G401 (cell line): ENCODE results near the gene GAL. TPM values are rescaled to one million over a fixed set of nuclear protein-coding genes. Genes with fewer than 3 reads are reported as not detected.
A peak's percentile ranks its signal among the peaks of the same experiment; 100 is the strongest.

Experiments
- DNase-seq: peaks from one replicate; pipeline ENCODE4 v3.0.0-alpha.2; 2015; ENCODE audit warnings: low spot score
- in situ Hi-C: cut with HindIII; loops from 2 replicates; pipeline ENCODE4 v1.10.0; 2016; ENCODE audit warnings: low sequenced_read_pairs, mixed read lengths
- total RNA-seq: library from RNA; depleted of rRNA; stranded (reverse); fragments of >200 nt; shearing (Covaris generic); gene quantifications from 2 replicates; pipeline ENCODE4 v1.2.3, GENCODE V29; 2014

Gene GAL
- total RNA-seq, 1 experiment from 2014 or later = not detected

DNA sequence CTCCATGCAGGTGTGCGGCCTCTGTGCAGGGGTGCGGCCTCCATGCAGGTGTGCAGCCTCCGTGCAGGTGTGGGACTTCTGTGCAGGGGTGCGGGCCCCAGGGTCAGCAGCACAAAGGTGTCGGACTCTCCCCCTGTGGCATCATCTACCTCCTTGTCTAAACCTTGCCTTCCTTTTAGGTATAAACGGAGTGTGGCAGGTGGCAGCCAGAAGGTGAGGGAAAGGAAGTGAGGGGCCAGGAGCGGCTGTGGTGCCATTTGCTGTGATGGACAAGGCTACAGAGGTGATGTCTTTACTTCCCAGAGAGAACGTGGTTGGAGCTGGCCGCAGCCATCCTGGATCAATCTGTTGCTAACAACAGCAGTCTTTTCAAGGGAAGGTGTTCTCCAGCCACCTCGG lies 9.1 kb downstream of the GAL start:
- in situ Hi-C loops = no loop called here
- no peak for DNase-seq

DNA sequence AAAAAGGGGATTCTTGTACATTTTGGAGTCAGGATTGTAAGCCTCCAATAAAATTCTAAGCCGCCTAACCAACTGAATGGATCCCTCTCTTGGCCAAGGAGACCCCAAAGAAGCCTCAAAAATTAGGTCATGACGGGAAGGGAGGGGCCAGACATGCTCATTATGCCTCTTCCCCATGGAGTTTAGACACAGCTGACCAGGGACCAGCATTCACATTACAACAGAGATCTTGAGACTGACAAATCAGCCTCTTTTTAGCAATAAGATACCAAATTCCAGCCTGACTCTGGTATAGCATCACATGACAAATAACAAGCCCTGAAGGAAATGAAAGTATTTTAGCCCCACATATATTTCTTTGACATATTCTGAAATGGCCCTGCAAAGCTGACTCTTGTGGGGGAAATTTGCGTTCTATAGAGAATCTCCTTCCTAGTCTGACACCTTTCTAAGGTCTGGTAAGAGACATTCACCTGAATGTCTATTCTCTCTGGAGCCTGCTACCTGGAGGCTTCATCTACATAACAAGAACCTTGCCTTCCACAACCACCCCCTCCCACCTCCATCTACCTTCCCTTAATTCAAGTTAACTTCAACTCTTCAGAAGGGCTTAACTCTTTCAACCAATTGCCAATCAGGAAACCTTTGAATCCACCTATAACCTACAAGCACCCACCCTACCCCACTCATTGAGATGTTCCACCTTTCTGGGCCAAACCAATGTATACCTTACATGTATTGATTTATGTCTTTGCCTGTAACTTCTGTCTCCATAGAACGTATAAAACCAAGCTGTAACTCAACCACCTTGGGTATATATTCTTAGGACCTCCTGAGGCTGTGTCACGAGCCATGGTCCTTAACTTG lies 10.3 kb downstream of the GAL start:
- DNase-seq = no peak
- in situ Hi-C loops = no loop called here

DNA sequence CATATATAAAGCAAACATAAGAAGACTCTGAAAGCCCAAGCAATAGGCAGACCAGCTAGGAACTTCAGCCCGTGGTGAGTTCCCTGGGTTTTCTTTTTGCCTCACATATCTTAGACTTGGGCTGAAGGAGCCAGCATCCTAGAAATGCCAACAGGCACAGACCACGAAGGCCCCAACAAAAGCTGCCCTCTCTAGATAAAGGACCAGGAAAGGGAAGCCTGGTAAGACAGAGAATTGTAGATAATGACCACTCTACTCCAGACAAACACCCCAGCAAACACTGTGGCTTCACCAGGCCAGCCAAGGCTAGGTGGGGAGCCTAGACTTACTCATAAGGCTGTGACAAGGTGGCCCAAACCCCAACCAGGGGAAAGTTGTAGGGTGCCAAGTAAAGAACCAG lies 11.2 kb downstream of the GAL start:
- in situ Hi-C loops = no loop called here
- DNase-seq = no peak

DNA sequence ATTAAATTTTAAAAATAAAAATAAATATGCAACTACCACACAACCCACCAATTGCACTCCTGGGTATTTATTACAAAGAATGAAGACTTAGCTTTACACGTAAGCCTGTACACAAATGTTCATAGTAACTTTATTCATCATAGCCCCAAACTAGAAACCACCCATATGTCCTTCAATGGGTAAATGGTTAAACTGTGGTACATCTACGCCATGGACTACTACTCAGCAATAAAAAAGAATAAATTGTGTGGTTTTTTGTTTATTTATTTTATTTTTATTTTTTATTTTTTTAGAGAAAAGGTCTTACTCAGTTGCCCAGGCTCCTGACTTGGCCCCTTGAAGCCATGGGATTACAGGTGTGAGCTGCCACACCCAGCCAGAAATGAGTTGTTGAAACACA lies 14.6 kb downstream of the GAL start:
- in situ Hi-C loops = no loop called here
- no peak for DNase-seq

DNA sequence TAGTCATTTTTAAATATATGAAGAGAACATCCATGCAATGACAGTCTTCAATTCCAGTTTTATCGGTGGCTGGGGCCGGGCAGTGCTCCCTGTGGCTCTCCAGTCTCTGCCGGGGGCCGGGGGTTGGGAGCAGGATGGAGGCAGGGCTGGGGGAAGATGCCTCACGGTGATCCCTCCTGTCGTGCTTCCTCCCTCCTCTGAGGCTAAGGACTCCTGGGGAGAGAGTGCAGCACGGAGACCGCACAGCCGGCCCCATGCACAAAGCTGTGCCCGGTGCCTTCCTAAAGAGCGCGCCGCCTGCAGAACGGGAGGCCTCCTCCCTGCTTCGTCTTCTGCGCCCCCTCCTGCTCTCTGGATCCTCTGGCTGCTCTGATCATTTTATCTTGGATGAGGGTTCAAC lies 20.5 kb downstream of the GAL start:
- DNase-seq = no peak
- in situ Hi-C loops = no loop called here

DNA sequence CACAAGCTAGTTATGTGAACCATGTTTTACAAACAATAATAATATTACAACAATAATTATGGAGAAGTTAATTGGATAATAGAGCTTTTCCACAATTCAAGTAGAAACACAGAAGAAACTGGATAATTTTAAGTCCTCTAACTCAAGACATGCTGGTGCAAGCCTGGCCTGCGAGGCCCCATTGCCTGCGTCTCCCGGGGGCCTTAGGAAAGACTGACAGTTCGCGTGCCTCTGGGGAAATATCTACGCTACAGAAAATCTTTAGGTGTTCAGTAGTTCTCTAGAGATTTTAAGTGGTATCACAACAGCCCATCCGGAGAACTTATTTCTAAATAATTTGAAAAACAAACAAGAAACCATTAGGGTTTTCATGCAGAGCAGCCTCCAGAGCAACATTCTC lies 23.2 kb downstream of the GAL start:
- in situ Hi-C loops = no loop called here
- no peak for DNase-seq

DNA sequence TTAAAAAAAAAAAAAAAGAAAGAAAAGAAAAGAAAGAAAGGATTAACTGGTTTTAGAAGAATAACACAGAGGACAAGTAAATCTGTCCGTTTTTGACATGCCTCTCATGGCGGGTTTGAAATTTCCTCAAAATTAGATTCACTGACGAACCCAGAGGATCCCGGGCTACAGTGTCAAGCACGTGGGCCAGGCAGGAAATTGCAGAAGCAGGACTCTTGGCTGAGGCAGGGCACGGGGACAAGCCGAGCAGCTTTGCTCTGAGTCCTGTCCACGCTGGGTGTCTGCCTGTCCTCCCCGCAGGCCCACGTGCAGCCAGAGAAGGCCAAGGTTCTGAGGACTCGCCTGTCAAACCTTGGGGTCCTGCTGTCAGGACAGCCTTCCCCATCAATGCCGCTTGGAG lies 24.7 kb downstream of the GAL start:
- in situ Hi-C loops = no loop called here
- DNase-seq = no peak

DNA sequence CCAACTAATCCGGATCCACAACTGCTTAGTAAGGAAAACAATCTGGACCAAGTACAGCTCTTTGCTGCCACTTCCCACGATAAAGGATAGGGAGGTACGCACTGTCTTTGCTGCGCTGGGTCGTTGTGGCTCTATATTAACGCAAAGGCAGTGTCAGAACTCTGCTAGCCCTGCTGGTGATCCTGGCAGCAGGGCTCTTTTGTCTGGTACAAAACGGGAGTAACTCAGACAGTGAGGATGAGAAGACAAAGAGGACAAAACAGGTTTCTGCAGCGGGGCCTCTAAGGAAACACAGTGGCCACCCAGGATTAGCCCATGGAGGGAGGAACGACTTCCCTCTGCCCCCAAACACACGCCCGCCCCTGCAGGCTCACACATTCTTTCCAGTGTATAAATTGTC lies 26.1 kb downstream of the GAL start:
- in situ Hi-C loops = no loop called here
- no peak for DNase-seq

DNA sequence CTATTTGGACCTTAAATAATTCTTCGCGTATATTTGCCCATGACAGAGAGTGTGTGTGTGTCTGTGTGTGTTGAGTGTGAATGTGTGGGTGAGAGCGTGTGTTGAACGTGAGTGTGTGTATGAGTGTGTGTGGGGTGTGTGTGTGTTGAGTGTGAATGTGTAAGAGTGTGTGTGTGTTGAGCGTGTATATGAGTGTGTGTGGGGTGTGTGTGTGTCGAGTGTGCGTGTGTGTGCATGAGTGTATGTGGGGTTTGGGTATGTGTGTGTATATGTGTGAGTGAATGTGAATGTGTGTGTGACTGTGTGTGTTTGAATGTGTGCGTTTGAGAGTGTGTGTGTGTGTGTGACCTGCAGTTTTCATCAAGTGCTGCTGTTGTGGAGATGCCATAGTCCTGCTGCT lies 26.8 kb downstream of the GAL start:
- no peak for DNase-seq
- in situ Hi-C loops = no loop called here

DNA sequence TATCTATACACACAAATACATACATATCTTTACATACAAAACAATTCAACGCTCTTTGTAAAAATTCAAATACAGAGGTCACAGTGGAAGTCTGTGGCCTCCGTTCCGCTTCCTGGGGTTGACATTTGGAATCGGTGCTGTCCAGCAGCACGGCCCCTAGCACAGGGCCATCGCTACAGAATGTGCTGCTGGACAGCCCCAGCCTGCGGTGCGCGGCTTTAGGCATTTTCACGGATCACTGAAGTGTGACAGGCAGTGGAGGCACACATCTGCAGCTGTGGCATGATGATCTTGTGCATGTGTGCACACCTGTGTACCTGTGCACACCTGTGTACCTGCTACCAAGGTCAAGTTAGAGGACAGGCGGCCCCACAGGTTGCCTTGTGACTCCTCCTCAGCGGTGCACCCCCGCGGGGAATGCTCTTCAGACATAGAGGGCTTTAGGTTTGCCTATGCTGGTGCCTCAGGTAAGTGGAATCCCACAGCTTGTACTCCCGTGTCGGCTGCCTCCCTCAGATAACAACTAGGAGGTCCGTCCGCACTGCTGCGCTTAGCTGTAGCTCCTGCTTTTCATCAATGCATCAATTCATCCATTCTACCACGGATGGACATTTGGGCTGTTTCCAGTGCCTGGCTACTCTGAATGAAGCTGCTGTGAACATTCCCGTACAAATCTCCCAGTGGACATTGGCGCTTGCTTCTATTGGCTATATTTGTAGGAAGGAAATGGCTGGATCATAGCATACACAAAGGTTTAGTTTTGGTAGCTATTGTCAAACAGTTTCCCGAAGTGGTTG lies 29.9 kb downstream of the GAL start:
- in situ Hi-C loops = no loop called here
- no peak for DNase-seq

DNA sequence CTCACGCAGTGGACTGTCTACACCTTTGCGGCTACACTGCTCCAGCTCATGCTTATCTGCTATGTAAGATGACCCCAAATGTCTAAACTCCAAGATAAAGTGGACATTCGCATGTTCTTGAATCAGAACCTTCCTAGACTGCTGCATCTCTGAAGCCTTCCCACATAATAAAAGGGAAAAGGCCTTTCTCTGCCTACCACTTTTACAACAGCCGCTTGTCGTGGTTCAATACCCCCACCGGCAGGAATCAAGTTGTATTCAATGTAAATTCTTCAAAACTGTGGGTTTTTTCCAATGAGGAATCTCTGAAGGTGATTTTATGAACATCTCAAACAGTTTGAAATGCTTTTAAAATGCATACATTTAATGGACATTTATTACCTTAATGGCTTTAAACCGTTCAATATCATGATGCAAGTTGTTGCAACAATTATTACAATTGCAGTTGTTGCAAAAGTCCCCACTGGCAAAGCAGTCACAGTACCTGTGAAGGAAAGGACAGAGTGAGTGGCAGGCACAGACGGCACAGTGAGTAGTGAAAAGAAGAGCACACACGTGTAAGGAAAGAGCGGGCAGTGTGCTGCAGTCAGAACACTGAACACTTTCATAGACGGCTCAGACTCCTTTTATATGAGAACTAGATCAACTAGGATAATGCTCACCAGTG lies 31.2 kb downstream of the GAL start:
- no peak for DNase-seq
- in situ Hi-C loops = no loop called here

DNA sequence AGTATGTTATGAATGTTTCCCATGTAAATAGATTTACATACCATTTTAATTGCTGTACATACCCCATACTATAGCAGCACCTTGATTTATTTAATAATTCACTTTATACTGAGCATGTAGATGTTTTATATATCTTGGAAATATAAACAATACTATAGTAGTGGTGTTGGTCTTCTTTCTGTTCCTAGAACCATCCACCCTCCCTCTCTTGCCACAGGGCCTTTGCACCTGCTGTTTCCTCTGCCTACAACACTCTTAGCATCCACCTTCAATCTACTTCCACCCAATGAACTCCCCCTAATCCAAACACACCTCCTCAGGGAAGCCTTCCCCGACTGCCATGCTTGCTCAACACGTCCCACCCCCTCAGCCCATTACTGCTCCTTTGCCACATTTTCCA lies 36.7 kb downstream of the GAL start:
- no peak for DNase-seq
- in situ Hi-C loops = no loop called here

DNA sequence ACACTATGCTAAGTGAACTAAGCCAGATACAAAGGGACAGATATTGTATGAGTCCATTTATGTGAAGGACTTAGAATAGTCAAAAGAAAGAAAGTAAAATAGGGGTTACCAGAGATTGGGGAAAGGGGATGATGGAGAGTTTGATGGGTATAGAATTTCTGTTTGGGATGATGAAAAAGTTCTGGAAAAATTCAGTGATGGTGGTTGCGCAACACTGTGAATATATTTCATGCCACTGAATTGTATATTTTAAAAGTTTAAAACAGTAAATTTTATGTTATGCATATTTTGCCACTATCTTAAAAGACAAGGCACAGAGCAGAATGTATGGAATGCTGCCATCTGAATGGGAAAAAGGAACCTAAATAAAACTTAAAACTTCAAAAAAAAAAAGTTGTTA lies 37.8 kb downstream of the GAL start:
- DNase-seq = no peak
- in situ Hi-C loops = no loop called here

DNA sequence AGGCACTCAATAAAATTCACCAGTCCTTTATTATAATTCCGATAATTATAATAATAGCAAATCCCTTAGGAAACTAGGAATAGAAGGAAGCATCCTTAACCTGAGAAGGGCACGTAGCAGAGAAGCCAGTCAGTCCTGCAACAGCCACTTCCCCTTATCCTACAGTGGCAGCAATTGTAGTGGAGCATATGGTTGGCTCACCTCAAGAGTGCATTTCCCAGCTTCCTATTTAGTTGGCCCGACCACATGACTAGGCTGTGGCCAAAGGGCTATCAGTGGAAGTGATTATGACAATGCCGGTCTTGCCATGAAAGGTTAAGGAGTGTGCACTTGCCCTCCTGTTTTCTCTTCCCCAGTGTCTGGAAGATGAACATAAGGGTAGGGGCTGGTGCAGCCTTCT lies 39.9 kb downstream of the GAL start:
- in situ Hi-C loops = no loop called here
- DNase-seq = no peak

DNA sequence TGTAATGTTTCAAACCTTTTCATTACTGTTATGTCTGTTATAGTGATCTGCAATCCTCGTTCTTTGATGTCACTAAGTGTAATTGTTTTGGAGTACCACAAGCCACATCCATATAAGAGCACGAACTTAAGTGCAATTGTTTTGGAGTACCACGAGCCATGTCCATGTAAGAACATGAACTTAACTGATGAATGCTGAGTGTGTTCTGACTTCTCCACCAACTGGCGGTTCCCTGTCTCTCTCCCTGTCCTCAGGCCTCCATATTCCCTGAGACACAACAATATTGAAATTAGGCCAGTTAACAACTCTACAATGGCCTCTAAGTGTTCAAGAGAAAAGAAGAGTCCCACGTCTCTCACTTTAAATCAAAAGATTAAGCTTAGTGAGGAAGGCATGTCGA lies 43.4 kb downstream of the GAL start:
- in situ Hi-C loops = no loop called here
- DNase-seq = peak; percentile 17

DNA sequence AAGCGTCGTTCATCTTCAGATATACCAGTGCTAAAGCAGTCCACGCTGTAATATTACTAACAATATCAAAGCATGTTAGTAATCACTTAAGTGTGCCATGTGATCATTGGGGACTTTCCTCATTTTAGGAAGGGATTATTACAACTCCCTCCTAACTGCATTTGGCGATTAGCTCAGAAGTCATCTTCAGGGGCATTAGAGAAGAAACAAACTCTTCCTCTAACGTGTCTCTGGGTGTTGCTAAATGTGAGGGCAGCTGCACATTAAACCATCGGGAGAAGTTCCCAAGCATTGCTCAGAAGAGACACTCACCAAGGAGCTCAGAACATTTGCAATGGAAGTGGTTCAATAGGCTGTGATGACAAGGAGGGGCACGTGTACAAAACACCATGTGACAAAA lies 49.8 kb downstream of the GAL start:
- DNase-seq = no peak
- in situ Hi-C loops = no loop called here

DNA sequence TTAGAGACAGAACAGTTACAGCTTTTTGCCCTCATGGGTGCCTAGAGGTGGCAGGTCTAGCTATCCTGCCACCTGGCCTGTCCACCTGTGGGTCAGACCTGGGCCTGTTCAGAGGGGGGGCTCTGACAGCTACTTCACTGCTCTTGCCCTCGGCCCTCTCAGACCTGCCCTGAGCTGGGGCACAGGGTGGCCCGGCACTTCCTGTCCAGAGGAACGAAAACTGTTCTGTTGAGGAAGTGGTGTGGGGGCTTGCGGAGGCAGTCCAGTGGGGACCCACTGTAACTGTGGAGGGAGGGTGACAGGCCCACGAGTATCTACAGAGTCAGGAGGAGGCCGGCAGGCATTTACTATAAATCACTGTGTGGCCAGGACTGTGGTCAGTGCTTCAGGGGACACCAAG lies 50.8 kb downstream of the GAL start:
- in situ Hi-C loops = no loop called here
- DNase-seq = no peak

DNA sequence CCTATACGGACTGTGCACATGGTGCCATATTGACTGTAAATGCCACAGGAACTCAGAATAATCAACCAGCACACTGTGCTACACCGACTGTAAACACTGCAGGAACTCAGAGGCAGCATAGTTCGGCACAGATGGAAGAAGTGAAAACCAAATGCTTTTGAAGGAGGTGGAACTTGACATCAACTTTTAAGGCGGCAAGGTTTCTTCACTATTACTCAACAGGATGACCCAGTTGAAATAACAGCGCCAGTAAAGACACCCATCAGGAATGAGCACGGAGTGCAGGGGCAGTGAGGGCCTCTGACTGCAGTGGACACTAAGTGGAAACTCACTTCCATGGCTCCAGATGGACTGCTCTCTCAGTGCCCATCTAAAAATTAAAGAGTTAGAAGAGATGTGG lies 51.3 kb downstream of the GAL start:
- in situ Hi-C loops = no loop called here
- DNase-seq = no peak
